ENCODE results near the gene BEST1.

- no peak for TF ChIP-seq NFIC (IDR thresholded peaks at IDR 0.05)
- TF ChIP-seq TAF1 (IDR thresholded peaks at IDR 0.05; ENCODE audit: low read depth): no peak
- TF ChIP-seq EP300 (IDR thresholded peaks at IDR 0.05; ENCODE audit: borderline replicate concordance): no peak
- TF ChIP-seq CREB1 (IDR thresholded peaks at IDR 0.05; ENCODE audit: low read depth): no peak
- TF ChIP-seq REST (IDR thresholded peaks at IDR 0.05; ENCODE audit: low read depth): no peak
- TF ChIP-seq FOXM1 (IDR thresholded peaks at IDR 0.05; ENCODE audit: borderline replicate concordance, low read depth): no peak
- no peak for TF ChIP-seq ZBTB7A (IDR thresholded peaks at IDR 0.05; ENCODE audit: low read depth)
- TF ChIP-seq EGR1 (IDR thresholded peaks at IDR 0.05): no peak
These were observed 22.7 kb downstream of the BEST1 start for GRCh38 chr11:61972672-61973475.
